NCI-H69 (cell line): ENCODE data around the gene ZNF853.
"Not testable (repeated sequence)": the region's sequence is repeated elsewhere in the genome, so short reads cannot be mapped to it uniquely, and the experiment has no call there.

Experiments used
- DNase-seq: peaks from one replicate; lab custom pipeline; 2025; lab: John Stamatoyannopoulos, UW

The ZNF853 gene

DNA sequence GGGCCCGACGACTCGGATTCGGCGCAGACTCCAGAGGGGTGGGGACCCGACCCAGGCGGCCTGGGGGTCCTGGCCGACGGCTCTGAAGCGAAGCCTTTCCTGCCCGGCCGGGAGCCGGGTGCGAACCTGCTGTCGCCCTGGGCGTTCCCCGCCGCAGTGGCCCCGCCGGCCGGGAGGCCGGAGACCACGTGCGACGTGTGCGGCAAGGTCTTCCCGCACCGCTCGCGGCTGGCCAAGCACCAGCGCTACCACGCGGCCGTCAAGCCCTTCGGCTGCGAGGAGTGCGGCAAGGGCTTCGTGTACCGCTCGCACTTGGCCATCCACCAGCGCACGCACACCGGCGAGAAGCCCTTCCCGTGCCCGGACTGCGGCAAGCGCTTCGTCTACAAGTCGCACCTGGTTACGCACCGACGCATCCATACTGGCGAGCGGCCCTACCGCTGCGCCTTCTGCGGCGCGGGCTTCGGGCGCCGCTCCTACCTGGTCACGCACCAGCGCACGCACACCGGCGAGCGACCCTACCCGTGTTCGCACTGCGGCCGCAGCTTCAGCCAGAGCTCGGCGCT lies 37.1 kb downstream of the ZNF853 start:
- DNase-seq: no peak

DNA sequence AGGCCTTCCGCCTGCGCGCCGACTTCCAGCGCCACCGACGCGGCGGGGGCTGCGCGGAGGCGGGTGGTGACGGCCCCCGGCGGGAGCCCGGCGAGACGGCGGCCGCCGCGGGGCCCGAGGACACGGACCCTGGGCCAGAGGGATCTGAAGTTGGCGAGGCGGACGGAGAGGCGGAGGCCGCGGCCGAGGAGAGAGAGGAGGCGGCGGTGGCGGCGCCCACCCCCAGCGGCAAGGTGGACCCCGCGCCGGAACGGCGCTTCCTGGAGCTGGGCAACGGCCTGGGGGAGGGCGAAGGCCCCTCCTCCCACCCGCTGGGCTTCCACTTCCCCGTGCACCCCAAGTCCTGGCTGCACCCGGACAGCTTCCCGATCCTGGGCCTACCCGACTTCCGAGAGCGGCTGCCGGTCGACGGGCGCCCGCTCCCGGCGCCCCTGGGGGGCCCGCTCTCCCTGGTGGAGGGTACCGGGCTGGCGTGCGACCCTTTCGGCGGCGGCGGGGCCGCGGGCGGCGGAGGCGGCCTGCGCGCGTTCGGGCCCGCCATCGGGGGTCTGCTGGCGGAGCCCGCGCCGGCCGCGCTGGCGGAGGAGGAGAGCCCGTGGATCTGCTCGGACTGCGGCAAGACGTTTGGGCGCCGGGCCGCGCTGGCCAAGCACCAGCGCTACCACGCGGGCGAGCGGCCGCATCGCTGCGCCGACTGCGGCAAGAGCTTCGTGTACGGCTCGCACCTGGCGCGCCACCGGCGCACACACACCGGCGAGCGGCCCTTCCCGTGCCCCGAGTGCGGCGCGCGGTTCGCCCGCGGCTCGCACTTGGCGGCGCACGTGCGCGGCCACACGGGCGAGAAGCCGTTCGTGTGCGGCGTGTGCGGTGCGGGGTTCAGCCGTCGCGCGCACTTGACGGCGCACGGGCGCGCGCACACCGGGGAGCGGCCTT lies 37.9 kb downstream of the ZNF853 start:
- DNase-seq: no peak

DNA sequence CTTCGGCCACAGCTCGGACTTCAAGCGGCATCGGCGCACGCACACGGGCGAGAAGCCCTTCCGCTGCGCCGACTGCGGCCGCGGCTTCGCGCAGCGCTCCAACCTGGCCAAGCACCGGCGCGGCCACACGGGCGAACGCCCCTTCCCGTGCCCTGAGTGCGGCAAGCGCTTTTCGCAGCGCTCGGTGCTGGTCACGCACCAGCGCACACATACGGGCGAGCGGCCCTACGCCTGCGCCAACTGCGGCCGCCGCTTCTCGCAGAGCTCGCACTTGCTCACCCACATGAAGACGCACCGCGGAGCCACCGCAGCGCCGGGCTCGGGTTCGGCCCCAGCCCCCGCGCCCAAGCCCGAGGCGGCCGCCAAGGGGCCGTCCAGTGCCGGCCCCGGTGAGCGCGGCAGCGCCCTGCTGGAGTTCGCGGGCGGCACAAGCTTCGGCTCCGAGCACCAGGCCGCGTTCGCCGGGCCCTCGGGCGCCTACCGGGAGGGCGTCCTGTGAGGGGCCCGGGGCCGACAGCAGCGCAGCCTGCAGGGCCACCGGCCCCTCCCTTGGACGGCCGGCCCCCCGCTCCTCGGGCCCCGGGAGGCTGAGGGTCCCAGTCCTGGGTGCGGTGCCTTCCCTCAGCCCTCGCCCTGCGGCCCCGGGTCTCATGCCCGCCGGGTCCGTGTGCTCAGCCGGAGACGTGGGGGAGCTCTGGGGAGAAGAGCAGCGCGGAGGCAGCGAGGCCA lies 38.9 kb downstream of the ZNF853 start:
- no peak for DNase-seq

DNA sequence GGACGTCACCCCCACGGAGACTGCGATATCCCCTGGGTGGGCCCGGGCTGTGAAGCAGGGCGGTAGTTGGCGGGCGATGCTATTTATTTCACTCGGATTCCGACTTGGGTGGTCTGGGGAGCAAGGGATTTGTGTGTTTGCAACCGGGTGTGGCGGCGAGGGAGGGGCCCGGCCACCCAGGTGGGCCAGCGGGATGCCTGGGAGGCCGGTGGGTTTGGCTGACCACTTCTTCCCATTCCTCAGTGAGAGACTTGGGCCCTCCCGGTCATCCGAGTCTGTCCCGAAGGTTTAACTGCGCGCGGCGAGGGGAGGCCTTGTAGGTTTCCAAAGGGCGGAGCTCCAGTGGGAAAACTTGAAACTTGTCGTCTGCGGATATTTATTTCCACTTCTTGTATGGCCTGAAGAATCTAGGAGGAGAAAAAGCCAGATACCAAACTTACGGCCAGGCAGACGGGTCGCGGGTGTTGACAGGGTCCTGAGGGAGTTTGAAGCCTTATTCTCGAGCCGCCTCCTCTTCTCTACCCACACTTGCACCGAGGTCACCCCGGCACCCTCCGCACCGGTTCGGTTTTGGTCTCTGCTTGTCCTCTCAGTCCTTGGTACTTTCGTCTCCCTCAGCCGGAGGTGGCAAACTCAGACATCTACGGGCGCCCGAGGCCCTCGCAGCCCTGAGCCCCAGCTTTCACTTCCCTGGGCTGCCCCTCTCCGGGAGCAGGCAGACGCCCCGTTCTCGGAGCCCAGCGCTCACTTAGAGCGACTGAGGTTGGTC lies 39.6 kb downstream of the ZNF853 start:
- DNase-seq: no peak

DNA sequence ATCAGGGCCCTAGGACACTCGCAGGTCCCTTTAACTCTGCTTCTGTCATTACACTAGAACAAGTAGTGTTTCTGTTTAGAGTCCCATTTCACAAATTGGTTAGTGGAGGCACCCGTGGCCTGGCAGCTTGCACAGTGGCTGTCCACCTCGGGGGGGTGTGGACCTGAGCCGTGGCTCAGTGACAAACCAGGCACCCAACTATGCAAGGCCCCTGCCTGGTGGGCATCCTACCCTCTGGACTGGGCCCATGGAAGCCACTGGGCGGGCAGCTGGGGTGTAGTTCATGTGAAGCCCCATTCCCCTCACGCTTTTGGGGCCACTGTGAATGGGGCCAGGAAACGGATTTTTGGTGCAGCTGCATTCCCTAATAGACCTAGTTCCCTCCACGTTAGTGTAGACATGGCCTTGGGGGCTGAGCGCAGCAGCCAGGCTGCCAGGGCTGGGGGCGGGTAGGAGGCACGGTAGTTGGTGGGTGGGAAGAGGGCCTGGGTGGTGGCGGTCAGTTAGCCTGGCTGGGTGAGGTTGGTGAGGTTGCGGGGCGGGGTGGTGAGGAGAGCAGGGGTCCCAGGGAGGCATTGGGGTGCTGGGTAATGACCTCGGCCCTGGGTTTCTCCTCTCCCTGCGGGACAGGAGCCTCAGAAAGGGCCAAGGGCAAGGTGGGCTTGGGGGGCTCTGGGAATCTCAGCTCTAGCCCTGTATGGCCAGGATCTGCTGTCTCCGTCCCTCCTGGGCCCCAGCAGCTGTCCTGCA lies 40.4 kb downstream of the ZNF853 start:
- no peak for DNase-seq

DNA sequence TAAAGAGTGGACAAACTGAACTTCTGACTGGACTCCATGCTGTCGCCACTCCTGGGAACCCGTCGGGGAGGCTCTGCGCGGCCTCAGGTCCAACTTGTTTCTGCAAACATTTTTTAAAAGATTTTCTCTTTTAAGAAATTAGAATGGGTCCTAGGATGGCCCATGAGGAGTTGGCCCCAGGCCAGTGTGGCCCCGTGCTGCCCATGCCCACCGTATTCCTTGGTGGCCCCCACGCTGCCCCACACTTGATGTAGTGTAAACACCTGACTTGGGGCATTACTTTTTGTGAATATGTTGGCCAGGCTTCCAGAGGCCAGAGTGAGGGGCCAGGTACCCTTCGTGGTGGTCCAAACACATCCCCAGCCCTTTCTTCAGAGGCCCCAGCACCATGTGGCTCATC lies 41.0 kb downstream of the ZNF853 start:
- DNase-seq: no peak

DNA sequence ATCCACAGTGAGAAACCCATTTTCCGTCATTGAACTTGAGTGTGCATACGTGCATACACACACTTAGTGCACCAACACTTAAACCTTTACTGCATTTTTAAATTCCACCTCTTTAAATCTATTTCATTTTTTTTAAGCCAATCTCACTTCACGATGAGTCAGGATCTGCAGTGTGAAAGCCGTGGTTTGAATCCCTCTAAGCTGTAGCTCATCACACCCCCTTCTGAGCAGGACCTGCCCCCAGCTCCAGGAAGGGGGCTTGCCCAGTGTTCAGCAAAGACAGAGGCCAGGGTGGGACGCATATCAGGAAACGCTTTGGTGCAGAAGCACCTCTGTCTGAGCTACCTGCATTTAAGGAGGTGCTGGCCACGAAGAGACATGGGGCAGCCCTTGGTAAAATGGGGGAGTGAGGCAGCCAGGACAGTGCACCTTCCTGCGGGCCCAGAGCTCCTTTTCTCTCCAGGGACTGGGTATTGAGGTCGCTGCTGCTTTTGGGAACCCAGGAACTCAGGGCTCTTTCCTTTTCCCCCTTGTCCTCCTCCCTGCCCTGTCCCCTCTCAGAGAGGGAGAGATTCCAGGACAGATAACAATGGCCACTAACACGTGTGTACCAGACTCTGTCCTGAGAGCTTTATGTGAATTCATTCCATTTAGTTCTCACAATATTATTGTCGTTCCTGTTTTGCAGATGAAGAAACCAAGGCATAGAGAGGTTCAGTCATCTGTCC lies 43.4 kb downstream of the ZNF853 start:
- peak; percentile 29 for DNase-seq

DNA sequence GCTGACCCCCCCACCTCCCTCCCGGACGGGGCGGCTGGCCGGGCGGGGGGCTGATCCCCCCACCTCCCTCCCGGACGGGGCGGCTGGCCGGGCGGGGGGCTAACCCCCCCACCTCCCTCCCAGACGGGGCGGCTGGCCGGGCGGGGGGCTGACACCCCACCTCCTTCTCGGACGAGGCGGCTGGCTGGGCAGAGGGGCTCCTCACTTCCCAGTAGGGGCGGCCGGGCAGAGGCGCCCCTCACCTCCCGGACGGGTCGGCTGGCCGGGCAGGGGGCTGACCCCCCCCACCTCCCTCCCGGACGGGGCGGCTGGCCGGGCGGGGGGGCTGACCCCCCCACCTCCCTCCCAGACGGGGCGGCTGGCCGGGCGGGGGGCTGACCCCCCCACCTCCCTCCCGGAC lies 55.4 kb downstream of the ZNF853 start:
- not testable (repeated sequence) for DNase-seq
